Activated effector memory CD4-positive, alpha-beta T cell treated with Interleukin-2 at 50 U/mL for 16 hours (primary cell): ENCODE results near the gene KIF7.
"Not testable (repeated sequence)": the region's sequence is repeated elsewhere in the genome, so short reads cannot be mapped to it uniquely, and the experiment has no call there.

ENCODE experiments used
- DNase-seq: peaks from one replicate; pipeline ENCODE4 v3.0.0-alpha.2; 2020

The KIF7 gene, protein sequence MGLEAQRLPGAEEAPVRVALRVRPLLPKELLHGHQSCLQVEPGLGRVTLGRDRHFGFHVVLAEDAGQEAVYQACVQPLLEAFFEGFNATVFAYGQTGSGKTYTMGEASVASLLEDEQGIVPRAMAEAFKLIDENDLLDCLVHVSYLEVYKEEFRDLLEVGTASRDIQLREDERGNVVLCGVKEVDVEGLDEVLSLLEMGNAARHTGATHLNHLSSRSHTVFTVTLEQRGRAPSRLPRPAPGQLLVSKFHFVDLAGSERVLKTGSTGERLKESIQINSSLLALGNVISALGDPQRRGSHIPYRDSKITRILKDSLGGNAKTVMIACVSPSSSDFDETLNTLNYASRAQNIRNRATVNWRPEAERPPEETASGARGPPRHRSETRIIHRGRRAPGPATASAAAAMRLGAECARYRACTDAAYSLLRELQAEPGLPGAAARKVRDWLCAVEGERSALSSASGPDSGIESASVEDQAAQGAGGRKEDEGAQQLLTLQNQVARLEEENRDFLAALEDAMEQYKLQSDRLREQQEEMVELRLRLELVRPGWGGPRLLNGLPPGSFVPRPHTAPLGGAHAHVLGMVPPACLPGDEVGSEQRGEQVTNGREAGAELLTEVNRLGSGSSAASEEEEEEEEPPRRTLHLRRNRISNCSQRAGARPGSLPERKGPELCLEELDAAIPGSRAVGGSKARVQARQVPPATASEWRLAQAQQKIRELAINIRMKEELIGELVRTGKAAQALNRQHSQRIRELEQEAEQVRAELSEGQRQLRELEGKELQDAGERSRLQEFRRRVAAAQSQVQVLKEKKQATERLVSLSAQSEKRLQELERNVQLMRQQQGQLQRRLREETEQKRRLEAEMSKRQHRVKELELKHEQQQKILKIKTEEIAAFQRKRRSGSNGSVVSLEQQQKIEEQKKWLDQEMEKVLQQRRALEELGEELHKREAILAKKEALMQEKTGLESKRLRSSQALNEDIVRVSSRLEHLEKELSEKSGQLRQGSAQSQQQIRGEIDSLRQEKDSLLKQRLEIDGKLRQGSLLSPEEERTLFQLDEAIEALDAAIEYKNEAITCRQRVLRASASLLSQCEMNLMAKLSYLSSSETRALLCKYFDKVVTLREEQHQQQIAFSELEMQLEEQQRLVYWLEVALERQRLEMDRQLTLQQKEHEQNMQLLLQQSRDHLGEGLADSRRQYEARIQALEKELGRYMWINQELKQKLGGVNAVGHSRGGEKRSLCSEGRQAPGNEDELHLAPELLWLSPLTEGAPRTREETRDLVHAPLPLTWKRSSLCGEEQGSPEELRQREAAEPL (N-terminal part only)

DNA sequence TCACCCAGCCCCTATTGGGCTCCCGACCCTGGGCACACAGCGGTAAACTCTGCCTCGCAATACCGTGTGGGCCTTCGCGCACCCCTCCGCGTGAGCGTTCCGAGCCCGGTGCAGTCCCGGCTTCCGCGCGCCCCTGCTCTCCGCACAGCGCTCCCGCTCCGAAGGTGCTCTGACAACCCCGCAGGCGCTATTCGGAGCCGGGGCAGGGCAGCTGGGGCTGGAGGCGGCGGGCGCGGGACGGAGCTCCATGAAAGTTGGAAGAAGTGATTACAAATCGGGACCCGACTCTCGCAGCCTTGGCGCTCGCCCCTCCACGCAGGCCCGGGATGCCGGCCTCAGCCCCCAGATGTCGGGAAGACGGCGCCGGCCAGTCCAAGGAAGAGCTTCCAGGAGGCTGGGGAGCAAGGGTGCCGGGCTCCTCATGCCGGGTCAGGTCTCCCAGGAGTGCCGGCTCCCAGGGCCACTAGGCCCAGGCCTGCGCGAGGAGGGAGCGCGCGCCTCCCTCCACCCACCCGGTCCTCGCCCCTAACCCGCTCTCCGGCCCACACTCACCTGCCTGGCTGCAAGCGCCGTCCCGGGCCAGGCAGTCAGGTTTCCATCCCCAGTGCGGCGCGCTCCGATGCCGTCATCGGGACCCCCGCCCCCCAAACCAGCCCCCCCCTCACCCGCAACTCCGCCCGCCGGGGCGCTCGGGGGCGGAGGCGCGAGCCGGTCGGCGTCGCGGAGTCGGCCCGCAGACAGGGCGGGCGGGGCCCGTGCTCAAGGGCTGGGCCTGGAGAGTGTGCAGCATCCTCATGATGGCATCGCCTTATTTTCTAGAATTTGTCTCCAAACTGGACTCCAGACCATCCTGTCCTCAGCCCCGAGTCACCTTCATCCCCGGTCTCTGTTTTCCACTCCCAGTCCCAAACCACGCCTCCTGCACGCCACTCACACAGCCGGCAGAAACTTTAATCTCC, at the start of gene KIF7:
TSS of gene KIF7 (minus strand) at position 621 of the 959 bp plus-strand sequence. CDS start 2,537 bp downstream, outside the sequence.
- DNase-seq = no peak

DNA sequence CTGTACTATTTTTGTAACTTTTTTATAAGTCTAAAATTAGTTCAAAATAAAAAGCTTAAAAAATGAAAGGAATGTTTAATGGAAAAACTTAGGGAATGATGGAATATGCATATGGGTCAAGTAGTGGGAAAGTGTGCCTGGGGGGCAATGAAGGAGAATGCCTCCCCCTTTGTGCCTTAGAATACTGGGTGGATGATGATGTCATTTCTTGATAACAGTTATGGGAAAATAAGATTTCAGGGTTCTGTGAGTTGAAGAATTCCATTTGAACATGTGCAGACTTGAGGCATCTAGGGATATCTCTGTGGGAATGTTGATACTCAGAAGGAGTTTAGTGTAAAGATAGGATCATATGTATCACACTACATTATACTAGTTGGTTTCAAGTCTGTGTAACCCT, 49.1 kb upstream of the KIF7 start:
- DNase-seq = no peak

DNA sequence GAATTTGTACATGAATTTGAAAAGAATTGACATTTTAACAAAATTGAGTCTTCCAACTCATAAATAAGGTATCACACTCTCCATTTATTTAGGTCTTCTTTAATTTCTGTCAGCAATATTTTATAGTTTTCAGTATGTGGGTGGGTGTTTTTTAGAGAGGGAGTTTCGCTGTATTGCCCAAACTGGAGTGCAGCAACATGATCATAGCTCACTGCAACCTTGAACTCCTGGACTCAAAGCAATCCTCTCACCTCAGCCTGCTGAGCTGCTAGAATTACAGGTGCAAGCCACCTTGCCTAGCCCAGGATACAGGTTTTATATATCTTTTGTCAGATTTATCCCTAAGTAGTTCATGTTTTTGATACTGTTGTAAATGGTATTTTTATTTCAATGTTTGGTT, 39.9 kb upstream of the KIF7 start:
- DNase-seq = no peak

DNA sequence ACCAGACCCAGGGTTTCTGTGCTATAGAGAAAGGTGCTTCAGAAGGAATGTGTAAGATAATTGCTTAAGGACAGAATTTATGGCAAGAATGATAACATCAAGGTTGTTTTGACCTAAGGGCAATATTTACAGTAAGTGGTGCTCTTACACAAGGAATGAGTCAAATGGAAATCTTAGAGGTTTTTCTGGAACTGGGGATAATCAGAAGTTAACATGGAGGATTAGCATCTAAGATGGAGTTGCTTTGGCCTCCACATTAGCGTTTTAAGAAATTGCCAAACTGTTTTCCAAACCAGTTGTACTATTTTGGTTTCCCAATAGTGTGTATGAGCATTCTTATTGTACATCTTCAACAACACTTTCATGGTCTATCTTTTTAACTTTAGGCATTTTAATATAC, 38.4 kb upstream of the KIF7 start:
- DNase-seq = no peak

DNA sequence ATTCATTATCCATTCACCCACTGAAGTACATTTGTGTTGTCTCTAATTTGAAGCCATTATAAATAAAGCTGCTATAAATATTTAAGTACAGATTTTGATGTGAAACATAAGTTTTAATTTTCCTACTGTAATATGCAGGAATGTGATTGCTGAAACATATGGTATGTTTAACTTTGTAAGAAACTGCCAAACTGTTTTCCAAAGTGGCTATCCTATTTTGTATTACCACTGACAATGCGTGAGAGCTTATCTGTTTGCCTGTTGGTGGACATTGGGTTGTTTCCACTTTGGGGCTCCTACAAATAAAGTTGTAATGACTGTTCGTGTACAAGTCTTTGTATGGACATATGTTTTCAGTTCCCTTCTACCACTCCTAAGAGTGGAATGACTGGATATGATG, 37.8 kb upstream of the KIF7 start:
- no peak for DNase-seq

DNA sequence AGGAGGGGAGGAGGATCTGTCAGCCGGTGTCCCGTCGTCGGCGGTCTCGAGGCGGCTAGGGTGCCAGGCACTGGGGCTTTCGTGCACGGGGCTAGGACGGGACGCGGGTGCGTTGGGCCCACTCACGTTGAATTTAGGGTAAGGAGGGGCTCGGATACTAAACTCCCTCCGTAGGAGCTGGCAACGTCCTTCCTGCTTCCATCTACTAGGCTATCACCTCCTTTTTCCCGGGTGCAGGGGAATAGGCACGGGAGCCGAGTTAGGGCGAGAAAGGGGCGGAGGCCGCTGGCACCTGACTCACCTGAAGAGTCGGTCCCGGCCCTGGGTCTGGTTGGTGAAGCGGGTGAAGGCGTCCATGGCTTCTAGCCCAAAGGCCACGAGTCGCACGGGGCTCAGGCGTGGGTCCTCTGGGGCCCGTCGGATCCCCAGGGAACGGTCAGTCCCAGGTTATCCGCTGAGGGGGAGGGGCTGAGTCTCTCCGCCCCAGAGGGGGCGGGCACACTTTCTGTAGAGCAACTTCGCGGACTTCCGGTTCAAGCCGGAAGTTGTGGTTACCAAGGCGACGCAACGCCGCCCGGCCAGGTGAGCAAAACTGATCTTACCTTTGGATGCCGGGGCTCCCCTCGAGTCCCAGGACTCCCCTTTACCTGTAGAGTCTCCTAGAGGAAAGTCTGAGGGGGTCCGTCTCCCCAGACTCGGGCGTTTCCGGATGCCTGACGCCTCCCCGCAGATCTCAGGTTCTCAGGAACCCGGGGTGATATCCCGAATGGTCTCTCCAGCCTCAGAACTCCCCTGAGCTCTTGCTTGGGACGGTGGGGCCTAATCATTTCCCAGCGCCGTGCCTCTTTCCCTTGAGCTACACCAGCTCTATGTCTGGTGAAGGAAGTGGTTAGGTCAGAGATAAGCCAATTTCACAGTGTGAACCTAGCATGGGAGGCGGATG, 35.3 kb upstream of the KIF7 start, which contains the start of the genes PEX11A and WDR93:
TSS of gene PEX11A (minus strand) at position 479 of the 943 bp plus-strand sequence. CDS start at position 357, 122 bp downstream.
TSS of gene WDR93 (plus strand) at position 536 of the 943 bp plus-strand sequence. CDS start 10,936 bp downstream, outside the sequence.
- peak; percentile 65 for DNase-seq

DNA sequence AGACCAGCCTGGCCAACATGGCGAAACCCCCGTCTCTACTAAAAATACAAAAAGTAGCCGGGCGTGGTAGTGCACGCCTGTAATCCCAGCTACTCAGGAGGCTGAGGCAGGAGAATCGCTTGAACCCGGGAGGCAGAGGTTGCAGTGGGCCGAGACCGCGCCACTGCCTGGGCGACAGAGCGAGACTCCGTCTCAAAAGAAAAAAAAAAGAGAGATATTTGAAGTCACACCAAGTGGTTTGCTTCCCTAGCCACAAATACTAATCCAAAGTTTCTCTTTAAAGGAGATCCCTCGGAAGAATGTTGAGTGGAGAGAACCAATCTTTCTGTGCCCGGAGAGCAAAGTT, 34.6 kb upstream of the KIF7 start:
- not testable (repeated sequence) for DNase-seq

DNA sequence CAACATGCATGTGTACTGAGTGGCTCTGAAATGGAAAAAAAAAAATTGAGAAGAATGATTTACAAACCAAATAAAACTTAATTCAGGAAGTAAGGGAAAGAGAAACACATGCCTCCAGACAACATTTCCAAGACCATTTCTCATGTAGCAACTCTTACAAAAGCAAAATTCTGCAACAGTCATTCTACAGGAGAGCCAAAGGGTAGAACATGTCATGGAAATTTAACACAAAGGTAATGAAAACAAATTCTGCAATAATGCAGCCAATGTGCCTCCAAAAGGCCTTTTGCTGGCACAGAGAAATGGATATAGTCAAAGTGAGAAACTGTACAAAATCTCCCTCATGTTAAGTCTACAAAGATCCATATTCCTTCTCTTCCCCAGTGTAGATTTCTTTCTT, 31.3 kb upstream of the KIF7 start:
- DNase-seq = no peak

DNA sequence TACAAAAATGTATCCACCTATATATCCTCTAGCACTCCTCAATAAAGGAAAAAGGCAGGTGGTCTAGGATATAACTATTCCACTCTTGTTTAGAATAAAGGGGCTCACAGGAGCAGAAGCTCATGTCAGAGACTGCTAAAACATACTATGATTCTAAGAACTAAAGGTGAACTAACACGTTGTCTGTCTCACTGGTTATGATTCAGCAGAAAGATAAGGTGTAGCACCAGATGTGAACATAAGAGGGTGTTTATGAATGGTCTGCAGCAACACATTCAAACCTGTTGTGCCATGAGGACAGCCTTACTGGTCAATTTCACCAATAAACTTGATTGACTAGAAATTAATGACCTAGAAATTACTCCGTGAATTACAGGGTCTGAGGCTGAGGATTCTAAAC, 30.7 kb upstream of the KIF7 start:
- DNase-seq = no peak

DNA sequence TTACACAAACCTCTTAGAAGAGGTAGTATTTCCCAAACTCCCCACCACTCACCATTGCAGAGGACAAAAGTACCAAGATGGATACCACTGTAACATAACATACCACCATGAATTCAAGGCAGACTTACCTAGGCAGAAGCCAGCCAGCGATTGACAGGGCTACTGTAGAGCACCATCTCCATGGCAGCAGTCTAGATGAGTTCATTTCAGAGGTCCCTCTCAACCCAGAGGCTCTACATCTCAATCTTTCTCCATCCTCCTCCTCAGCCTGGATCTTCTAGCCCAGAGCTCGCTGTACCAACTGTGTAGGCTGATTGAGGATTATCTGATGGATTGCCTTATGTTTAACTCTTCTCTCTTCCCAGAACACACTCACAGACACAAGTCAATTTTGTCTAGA, 25.9 kb upstream of the KIF7 start:
- DNase-seq = no peak

DNA sequence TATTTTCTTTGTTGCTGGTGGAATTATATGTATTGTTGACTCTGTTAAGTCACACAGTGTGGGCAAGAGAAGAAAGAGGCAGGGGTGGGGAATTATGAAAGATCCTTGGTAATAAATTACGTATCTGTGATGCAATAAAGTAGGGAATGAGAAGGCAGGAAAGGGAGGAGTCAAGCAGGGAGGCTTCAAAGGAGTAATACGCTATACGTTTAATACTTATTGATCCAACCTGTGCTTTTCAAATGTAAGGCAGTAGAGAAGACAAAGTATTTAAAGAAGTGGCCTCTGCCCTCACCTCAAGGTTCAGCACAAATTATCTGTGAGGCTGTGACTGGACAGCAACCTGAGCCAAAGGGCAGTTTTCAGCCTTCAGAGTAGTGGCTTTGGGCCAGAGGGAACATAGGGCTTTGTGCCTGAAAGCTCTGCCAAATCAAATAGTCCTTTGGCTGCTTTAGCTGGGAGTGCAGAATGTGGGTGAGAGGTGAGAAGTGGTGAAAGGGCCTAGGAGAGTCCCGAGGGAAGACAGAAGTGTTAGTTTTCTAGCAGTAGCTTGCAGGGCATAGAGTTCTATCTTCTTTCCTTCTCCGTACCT, 25.1 kb upstream of the KIF7 start:
- DNase-seq = no peak

DNA sequence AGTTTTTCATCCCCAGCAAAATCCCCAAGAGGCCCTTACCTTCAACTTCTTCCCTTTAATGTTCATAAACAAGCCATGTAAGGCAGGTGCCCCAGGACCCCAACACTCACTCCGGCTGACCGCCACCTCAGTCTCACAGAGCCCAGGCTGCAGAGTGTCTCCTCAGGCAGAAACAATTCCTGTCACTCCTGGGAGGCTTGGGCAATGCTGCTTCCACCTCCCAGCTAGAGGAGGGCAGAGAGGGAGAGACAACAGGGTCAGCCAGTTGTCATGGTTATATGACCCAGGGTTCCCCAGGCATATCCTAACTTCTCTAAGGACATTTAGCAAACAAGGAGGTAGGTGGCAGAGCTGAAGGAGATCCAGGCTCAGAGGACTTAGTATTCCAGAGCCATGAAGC, 23.9 kb upstream of the KIF7 start, which contains the start of gene PLIN1:
TSS of gene PLIN1 (minus strand) at position 156 of the 400 bp plus-strand sequence. CDS start 1,878 bp downstream, outside the sequence.
- no peak for DNase-seq

DNA sequence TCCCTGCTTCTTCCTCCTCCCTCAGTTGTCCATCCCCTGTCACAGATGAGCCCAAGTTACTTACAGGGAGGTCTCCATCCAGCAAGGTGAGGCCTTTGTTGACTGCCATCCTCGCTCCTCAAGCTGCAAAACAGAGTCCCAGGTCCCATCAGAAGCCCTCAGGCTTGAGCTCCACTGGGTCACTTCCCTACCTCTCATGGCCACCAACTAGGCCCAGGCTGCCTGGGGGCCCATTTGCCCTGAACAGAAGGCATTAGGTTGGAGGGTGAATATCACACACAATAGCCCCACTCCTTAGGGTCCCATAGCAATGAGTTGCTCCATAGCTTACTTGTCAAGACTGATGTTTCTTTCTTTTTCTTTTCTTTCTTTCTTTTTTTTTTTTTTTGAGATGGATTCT, 22.1 kb upstream of the KIF7 start:
- DNase-seq = no peak

DNA sequence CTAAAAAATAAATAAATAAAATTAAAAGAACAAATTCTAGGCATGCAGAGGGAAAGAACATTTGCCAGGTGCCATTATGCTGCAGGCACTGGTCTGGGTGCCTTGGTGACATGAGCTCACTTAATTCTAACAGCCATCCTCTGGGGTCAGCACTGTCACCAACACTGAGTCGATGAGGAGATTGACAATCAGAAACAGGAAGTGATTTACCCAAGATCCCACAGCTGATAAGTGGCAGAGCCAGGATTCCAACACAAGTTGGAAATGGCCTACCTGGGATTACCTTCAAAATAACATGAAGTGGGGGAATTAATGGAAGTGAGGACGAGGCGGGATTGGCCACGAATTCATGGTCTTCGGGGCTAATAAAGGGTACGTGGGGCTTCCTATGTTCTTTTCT, 20.3 kb upstream of the KIF7 start:
- no peak for DNase-seq

DNA sequence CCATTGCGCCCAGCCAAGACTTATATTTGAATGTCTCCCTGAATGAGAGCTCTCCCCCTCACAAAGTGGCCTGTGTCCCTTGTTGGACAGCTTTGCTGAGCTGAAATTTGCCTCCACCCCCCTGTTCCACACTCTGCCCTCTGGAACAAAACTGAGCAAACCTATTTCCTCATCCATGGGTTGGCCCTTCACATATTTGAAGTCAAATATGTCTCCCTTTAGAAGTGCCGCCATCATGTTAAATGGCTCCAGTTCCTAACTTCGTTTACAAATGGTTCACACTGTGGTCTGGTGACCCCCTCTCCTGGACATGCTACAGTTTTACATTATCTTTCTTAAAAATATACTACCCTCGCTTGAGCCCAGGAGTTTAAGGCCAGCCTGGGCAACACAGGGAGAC, 19.3 kb upstream of the KIF7 start:
- DNase-seq = no peak

DNA sequence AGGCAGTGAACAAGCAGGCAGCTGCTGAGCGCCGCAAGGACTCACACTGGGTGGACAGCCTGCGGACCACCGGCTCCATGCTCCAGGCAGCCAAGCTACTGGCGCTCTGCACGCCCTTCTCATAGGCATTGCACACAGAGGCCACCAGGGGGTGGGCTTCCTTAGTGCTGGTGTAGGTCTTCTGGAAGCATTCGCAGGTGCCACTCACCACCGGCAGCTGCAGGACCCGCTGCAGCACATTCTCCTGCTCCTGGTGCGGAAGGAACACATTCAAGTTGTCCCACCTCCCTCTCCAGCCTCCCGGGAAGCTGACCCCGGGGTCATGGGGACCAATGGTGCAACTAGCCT, 17.9 kb upstream of the KIF7 start:
- DNase-seq = no peak

DNA sequence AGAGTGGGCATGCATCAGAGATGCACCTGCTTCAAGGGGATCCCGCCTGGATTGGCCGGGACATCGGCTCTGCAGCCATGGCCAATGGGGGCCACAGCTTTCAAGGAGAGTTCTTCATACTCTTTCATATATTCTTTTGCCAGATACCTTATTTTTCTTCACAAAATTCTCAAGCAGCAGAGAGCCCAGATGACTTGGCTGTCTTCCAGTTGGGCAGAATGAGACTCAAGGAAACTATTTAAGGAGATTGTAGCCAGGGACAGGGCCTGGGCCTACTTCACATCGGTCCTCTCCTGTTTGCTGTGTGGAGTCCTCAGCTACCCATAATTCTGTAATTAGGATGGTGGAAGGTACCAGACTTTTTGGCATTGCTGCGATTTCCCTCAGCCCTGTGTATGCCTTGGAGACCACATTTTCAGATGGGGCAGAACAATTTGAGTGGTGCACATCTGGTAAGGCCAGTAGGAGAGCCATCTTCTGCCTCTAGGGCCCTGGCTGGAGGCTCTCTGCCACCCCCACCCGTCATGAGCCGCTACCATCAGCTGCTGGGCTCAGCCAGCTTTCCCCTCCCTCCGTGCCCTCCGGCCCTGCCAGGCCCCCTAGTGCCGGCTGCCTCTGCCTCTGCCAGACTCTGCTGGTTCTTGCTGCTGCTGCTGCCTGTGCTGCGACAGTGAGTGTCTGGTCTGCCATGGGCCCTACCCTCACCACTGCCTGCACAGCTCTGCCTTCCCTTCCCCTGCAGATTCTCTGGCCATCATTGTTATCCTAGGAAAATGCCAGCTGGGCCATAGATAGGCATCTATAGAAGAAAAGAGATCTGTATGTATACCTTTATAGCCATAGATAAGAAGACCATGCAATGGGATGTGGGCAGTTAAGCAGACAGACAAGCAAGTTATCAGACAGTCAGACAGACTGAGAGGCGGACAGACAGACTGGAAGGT, 17.2 kb upstream of the KIF7 start:
- no peak for DNase-seq

DNA sequence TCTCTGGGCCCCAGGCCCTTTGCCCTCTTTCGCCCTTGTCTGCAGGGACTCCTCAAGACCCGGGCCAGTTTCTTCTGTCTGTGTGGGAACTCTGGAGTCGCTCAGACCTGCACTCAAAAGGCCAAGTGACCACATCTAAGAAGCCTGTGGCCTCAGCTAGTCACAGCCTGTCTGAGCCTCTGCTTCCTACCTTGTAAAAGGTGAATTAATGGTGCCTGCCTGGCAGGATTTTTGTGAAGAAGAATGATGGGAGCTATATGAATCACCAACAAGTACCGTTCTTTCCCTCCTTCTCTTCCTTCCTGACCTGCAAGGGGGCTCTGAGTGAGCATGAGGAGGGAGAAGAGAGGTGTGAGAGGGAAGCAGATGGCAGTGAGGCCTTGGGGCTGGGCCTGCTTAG, 16.4 kb upstream of the KIF7 start:
- no peak for DNase-seq
